ENCODE measurements around the gene WDR75. TPM values are rescaled to one million over a fixed set of nuclear protein-coding genes. Genes with fewer than 3 reads are reported as not detected.

The WDR75 gene
- total RNA-seq, 4 donors from 2014 or later, result 14.0 to 21.4 (median 16.7) TPM

- DNase-seq, result no peak
- H3K9me3 ChIP-seq, result no peaks in the 10 kb centered on the region
- no peak for ATAC-seq
- H3K4me3 ChIP-seq, result no peak overlapping the region
- no peaks in the 10 kb centered on the region for H3K36me3 ChIP-seq
- in situ Hi-C loops (cut with MboI; ENCODE audit: low sequenced_read_pairs in 4 of 4) (no loop called here), intact Hi-C loops (cut with DNase I; ENCODE audit: low total_unique reads) (no loop called here)
- no peak overlapping the region for H3K27ac ChIP-seq
- H3K27me3 ChIP-seq, result no peaks in the 10 kb centered on the region
- TF ChIP-seq POLR2A (IDR thresholded peaks at IDR 0.05) (no peak), CTCF (IDR thresholded peaks at IDR 0.05 in 4 of 5, conservative IDR thresholded peaks at IDR 0.05 in 1 of 5) (no peak)
- peaks cover 26 to 38% of the 10 kb centered on the region in 2 donors for H3K4me1 ChIP-seq
Observed at GRCh38 chr2:189524746-189525145, 83.5 kb downstream of the WDR75 start.

Other genes starting within 250 kb of the WDR75 start
- 10 to 100 TPM; 24.8 to 81.8 (median 37.4) TPM for gene SLC40A1, start 139.3 kb downstream of the WDR75 start, total RNA-seq
- 100 to 1,000 TPM in 1 of 4 donors, 10 to 100 TPM in 3; 68.1 to 114 (median 87.3) TPM for gene ASNSD1, start 220.0 kb downstream of the WDR75 start, total RNA-seq
- gene ANKAR, start 233.2 kb downstream of the WDR75 start, total RNA-seq, result 10 to 100 TPM in 1 of 4 donors, 1 to 10 TPM in 3; 3.4 to 13.1 (median 5.9) TPM